GM21423 (cell line): ENCODE data around the gene ADARB2.

Source experiments
- ATAC-seq: cut with Tn5 transposase; IDR thresholded peaks from one replicate; pipeline ENCODE4 v1.9.1; 2021; ENCODE audit warnings: mild to moderate bottlenecking, moderate library complexity; ENCODE audit not compliant: unreplicated experiment

ADARB2 gene

DNA sequence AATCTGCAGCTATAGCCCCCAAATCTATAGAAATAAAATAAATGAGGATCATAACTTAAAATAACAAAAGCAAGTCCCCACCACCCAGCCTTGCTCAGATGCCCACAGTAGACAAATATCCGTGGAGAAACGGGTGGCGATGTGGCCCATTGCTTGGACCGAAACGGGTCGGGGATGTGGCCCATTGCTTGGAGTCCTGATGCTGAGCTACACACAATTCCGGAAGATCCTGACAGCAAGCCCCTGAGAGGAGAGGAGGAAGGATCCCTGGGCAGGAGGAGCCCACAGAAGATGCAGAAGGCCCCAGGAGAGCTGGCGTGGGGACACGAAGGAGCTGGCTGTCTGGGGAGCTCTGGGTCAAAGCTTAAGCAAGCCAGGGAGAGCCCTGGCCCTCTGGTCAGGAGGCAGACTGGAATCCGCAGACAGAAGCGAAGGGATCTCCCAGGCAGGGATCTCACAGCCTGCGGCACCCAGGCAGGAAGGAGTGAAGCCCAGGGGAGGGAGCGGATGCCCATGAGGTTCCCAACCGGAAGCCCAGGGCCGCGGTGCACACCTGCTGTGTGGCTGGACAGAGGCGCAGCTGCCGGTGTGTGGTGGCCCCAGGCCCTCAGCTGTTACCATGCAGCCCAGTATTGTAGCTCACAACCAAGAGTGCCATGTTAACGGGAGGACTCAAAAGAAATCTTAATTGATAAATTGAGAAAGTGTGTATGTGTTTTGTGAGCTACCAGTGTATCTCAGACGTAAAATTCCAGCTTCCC is 138.8 kb downstream of the ADARB2 start:
- ATAC-seq = no peak

DNA sequence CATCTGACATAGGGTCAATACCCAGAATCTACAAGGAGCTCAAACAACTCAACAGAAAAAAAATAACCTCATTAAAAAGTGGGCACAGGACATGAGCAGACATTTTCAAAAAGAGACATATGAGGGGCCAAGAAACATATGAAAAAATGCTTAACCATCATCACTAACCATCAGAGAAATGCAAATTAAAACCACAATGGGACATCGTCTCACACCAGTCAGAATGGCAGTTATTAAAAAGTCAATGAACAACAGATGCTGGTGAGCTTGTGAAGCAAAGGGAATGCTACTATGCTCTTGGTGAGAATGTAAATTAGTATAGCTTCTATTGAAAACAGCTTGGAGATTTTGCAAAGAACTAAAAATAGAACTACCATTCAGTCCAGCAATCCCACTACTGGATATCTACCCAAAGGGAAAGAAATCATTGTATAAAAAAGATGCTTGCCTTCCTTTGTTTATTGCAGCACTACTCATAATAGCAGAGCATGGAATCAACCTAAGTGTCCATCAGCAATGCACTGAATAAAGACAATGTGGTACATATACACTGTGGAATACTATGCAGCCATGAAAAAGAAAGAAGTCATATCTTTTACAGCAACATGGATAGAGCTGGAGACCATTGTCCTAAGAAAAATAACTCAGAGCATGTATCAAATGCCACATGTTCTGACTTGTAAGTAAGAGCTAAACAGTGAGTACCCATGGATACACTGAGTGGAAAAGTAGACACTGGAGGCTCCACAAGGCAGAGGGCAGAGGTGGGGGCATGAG is 139.8 kb downstream of the ADARB2 start:
- ATAC-seq = peak; percentile 62

DNA sequence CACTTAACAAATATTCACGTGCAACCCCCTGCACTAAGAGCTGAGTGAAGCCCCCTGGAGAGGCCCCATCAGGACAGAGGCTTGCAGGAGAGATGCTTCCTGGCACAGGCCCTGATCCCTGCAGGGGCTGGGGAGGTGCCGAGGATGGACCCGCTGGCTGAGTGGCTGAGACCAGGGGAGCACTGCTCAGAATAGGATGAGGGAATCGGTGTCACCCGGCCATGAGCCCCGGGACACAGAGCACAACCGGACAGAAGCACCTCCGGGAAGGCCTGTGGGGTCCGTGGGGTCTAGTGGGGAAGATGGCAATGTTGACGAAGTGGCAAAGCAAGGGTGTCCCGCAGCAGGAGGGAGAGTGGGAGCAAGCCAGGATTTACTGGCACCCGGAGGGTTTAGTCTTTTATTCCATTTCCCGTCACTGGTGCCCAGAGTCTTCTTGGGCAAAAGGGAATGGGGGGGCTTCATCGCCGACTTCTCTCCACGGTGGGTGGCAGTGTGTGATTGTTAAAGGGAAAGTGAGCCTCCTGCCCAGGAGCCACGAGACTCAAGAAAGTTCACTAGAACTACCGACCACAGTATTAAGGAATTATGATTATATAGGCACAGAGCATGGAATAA is 140.7 kb downstream of the ADARB2 start:
- no peak for ATAC-seq

DNA sequence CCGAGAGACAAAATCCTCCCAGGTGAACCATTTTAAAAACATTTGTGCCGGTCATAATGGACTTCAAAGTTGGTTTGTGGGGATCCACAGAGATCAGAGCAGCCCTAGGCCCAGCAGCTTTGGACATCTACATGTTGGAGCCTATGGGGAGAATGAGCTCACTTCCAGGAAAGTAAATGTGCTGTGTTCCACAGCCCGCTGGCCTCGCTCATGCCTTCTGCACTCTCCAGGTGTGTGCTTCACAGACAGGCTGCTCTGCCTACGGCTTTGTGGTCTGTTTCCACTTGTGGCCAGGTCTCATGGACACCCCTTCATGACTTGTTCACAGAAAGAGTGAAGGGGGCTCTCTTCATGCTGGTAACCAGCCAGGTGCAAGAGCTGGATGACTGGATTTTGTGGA is 141.6 kb downstream of the ADARB2 start:
- ATAC-seq = no peak

DNA sequence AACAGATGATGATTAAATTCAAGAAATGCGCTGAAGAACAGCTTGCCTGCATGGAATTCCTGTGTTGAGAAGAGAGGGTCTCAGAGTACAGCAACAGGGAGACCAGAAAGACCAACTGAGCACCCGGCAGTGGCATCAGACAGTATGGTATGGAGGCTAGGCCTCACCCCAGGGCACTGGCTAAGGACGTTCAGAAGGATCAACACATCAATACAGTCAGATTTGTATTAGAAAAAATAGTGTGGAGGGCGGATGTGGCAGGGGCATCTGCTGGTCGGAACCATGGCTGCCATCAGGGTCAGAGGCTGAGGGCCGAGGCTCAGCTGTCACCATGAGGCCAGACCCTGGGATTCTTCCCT is 142.1 kb downstream of the ADARB2 start:
- no peak for ATAC-seq

DNA sequence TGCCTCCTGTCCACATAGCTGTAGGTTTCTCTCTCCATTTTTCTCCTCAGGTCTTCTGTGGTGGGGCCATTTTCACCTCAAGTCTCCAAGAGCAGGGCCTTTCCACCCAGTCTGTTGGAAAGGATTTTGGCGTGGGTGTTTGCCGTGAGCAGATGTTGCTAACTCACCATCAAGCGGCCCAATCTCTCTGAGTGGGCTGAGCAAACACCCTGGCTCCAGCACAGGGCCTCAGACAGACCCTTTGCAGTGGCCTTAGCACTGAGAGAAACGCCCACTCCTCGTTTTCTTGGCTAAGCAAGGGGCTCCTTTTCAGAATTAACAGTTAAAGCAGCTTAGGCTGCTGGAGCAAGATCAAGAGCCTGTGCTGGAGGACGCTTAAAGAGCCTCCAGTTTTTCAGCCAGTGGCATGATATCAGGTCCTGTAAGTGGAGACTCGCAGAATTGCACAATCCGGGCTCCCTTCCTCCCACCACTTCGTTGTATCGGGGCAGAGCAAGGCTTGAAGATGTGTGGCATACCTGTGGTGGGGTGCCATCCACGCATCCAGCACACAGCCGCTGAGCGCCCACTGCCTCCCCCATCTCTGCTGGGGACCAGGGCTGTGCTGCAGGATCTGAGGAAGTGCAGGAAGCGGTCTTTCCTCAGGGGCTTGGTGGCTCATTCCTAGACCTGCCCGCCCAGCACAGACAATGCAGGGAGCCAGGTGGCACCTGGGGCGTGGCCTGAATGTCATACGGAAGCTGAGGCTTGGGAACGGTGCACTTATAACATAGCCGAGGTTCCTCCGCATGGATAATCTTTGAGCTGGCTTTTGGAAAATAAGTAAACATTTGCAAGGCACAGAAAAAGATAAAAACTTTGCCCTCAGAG is 142.7 kb downstream of the ADARB2 start:
- ATAC-seq = no peak

DNA sequence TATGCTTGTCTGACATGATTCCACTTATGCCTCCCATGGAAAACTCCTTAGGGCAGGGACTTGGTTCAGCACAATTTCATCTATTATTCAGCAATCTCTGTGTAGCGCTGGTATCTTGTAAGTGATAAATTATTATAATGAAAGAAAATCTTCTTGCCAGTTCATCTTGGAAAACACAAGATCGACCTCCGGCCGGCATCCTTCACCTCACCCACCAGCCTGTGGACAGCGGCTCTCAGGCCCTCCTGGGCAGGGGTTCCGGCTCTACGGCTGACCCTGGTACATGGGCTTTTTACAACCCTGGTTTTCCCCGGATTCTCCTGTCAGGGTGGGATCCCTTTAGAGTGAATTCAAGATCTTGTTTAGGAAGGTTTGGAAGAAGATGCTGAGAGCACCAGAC is 145.6 kb downstream of the ADARB2 start:
- ATAC-seq = no peak

DNA sequence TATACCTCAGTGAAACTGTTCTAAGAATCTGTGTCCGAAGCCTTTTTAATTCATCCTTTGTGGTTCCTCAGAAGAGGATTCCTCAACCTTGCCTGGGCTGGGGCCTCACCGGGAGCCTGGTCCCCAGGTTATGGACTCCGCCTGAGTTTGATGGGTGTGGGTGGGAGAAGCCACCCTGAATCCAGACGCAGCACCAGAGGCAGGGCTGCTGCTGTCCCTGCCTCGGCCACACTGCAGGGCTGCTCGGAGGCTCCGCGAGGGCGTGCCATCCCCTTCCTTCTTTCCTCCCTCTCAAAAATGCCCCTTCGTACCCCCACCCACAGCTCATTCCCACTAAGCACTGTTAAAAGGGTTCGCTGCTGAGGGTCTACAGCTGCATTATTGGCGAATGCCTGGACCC is 146.3 kb downstream of the ADARB2 start:
- no peak for ATAC-seq

DNA sequence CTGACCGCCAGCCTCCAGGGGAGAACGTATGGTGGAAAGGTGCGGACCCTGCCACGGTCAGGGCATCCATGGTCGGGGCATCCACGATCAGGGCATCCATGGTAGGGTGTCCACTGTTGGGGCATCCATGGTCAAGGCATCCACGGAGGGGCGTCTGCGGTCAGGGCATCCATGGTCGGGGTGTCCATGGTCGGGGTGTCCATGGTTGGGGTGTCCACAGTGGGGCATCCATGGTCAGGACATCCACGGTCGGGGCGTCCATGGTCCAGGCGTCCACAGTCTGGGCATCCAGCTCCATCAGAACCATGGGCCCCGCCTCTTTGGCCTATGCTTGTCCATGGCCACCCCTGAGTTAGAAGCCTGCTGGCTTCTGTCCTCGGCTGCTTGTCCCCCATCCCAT is 148.1 kb downstream of the ADARB2 start:
- ATAC-seq = no peak

DNA sequence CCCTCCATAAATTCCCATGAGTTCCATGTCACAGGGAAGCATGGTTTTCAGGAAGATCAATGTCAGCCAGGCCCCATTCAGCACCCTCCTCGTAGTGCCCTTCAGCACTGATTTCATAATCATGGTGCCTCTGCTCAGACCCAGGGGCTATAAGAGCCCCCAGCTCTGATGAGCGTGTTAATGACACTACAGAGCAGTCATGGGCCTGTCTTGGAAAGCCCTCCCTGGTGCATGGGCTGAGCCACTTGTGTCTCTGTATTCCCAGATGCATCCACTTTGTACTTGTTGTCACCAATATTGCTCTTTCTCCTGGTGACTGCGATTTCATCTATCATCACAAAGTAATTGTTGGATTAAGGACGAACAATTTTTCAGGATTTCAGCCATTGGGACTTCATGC is 154.6 kb downstream of the ADARB2 start:
- no peak for ATAC-seq

DNA sequence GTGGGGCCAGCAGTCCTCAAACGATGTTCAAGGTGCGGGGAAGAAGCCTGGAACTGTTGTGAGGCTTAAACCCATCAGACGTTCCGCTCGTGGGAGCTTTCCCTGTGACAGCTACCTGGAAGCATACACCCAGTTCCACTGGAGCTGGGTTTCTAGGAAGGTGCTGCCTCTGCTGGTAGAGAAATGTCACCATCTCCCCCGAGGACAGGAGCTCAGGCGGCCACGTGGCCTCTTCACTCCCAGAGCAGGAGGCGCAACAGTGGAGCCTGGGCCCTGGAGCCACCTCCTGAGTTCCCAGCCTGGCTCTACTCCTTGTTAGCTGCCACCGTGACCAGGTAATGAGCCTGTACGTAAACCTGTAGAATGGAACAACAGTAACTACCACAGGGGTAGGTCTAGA is 156.1 kb downstream of the ADARB2 start:
- no peak for ATAC-seq

DNA sequence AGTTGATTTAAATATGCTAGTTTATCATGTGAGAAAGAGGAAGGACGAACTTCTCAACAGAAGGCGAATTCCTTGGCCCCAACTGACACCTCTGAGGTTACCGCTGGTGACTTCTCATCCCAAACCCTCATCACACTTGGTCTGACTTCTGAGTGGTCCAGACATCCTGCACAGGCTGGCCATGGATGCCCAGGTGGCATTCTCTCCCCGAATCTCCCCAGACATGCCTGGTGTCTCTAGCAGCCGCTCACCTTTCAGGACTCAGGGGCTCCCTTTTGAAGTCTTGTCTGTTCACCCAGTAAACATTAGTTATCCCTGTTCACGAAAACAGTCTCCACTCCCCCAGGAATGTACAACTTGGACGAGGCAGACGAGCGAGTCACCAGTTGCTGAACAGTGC is 157.7 kb downstream of the ADARB2 start:
- ATAC-seq = no peak

DNA sequence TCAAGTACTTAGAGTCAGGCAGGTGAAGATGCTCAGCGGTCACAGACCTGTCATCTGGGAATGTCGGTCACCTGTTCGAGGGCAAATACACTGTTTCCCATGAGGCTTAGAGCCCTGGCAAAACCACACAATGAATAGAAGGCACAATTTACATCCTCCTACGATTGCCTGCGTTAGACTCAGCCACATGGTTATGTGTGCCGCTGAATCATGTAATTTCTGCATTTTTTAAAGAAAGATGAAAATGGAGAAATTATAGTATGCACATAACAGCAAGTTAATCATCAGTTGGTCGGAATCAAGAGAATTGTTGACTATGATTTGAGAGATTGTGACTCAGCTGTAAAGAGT is 158.2 kb downstream of the ADARB2 start:
- ATAC-seq = no peak

DNA sequence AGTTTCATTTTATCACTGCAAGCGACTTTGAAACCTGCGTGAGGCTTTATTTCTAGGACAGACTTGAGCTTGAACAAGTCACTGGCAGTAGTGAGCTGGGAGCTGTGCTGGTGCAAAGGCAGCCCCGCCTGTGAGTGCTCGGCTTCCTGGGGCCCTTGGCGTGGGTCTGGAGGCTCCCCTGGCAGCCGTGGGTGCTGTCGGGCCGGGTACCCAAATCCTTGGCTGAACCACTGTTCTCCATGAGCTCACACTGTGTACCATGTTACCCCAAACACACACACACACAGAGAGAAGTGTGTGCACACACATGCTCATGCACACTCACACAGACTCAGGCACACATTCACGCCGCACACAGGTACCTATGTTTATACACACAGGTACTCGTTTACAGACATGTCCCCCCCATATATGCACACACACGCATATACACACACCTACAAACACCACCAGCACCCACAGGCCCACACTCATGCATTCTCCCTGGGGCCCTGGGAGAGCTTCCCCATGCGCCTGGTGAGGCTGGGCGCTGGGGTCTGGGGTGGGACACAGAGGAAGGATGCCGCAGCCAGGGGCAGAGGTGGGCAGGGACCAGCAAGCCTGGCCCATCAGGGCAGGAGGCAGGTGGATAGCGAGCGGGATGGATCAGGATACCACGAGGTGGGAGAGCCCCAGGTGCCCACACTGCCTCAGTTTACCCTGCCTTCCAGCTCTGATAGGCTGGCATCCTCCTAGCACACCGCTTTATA is 158.8 kb downstream of the ADARB2 start:
- no peak for ATAC-seq

DNA sequence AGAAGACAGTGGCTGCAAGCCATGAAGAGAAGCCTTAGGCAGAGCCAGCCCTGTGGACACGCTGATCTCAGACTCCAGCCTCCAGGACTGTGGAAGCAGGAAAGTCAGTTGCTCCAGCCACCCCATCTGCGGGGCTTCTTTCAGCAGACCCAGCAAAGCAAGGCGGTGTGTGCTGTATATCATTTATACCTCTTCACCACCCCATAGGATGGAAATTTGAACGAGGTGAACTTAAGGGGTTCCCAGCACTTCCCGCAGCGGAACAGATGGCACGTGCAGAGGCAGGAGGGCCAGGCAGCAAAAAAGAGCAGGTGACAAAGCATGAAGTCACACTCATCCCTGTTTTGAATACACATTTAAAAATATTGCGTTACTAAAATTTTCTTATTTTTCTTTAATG is 159.4 kb downstream of the ADARB2 start:
- no peak for ATAC-seq

DNA sequence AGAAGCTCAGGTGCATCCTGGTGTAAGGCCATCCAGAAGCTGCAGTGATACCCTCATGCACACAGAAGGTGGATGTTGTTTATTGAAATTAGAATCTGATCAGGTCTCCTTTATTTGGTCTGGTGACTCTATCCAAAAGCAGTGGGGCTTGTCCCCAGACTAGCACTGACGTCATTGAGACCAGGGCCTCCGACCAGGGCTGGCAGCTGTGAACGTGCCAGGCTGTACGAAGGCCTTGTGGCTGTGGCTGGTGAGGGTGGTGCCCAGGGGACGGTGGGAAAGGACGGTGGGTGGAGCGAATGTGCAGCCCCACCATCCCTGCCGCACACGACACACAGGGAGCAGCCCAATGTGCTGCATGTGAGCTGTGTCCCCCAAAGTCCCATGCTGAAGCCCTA is 160.0 kb downstream of the ADARB2 start:
- no peak for ATAC-seq

DNA sequence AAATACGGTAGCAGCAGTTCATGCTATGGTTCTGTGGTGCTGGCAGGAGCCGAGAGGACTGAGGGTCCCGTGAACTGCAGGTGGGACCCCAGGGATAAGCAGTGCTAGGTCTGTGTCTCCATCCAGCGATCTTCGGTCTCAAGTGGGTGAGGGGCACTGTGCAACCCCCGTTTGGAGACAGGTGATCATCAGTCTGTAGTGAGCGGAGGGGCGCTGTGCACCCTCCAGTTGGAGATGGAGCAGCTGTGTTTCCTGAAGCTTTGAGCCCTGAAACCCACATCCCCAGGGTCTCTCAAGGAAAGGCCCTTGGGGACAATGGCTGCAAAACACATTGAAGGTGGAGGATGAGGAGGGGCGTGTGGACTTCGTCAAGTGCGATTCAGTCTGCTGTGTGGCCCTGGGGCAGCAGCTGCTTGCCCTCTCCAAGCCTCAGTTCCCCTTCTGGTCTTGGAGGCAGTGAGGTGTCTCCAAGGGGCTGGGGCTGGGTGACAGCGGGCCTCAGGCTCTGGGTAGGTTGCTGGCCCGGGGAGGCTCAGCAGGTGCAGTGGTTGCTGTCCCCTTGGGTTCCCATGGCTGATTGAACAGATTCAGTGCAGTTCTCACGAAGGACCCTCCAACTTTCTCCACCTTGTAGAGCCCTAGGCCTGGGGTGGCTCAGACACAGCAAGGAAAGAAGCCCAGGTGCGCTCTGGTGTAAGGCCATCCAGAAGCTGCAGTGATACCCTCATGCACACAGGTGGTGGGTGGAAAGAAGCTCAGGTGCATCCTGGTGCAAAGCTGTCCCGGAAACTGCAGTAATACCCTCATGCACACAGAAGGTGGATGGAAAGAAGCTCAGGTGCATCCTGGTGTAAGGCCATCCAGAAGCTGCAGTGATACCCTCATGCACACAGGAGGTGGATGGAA is 160.6 kb downstream of the ADARB2 start:
- no peak for ATAC-seq

DNA sequence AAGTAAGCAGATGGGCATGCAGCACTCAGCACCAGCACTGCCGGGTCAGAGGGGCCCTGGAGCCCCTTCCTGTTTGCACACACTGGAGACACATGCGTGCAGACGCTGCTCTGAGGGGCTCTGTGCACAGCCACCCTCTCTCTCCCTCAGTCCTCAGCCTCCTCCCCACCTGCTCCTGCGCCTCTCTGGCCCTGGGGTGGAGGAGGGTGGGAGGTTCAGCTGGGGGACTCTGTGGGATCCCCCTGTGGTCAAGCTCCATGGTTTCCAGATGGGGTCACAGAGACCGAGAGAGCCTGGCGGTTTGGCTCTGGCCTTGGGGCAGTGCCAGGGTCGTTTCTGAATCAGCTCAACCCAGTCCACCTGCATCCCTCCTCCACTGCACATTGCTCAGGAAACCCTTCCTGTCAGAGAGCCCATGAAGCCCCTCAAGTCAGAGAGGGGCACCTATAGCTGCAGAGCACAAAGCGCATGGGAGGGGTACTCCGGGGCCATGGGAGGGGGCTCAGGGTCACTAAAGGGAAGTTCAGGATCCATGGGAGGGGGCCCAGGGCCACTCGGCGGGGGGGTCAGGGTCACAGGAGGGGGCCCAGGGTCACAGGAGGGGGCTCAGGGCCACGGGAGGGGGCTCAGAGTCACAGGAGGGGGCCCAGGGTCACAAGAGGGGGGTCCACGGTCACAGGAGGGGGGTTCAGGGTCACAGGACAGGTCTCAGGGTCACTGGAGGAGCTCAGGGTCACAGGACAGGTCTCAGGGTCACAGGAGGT is 161.7 kb downstream of the ADARB2 start:
- ATAC-seq = peak; percentile 43

DNA sequence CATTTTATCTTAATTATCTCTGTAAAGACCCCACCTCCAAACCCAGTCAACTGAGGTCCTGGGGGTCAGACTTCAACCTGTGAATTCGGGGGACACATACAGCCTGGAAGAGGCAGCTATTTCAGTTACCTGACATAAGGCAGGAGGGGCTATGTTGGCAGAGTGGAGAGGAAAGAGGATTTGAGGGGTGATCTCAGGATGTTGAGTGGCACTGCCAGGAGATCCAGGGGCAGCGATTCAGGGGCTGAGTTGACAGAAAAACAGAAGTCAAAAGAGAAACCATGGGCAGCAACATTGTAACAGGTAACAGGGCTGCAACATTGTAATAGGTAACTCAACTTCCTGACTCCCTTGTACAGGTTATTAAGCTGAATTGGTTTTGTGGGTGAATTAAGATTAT is 162.6 kb downstream of the ADARB2 start:
- ATAC-seq = no peak
